Measurements from ENCODE around the gene HMGN4.
"Not testable (repeated sequence)": the region's sequence is repeated elsewhere in the genome, so short reads cannot be mapped to it uniquely, and the experiment has no call there.

Gene HMGN4

DNA sequence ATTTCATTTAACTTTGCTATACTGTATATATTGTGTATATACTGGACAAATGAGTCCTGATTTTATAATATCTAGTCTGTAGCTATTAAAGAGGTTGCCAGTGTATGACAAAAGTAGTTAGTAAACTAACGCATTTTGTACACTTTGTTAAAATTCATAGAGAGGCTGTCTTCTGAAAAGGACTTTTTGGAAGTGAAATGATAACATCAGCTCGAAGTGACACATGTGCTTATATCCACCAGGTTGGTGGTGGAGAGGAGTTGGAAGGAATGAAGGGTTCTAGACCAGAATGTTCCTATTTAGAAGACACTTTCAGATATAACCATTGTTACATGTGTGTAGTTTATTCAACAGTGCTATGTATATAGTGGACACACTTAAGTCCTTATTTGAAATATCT lies 13.9 kb upstream of the HMGN4 start:
- not testable (repeated sequence) for DNase-seq

DNA sequence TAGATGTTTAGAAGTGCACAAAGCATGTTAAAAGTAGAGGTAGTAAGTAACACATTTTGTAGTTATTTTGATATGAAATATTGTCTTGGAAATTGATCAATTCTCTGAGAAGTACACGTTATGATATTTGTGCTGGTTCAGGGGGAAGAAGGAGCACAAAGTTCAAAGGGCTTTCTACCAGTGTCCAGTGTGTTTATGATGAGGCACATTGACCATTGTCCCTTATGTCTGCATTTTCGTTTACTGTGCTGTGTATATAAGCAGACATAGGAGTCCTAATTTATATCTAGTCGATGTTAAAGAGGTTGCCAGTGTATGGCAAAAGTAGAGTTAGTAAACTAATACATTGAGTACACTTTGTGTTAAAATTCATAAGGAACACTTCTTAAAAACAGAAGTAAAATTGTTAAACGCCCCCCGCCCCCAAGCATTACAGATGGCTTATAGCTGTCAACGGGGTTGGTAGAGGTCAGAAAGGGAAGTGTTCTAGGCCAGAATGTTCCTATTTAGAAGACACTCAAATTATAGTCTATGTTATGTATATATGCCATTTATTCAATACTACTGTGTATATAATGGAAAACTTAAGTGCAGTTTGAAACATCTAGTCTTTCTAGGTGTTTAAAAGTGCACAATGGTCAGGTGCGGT lies 13.3 kb upstream of the HMGN4 start:
- no peak for DNase-seq

DNA sequence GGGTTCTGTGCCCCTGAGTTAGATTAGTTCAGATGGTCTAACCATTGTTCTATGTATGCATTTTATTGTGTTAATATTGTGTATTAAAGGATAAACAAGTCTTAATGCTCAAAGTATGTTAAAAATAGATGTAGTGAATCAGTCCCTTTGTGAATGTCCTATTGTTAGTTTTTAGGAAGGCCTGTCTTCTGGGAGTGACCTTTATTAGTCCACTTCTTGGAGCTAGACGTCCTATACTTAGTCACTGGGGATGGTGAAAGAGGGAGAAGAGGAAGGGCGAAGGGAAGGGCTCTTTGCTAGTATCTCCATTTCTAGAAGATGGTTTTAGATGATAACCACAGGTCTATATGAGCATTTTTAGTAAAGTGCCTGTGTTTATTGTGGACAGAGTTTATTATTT lies 12.3 kb upstream of the HMGN4 start:
- DNase-seq = no peak

DNA sequence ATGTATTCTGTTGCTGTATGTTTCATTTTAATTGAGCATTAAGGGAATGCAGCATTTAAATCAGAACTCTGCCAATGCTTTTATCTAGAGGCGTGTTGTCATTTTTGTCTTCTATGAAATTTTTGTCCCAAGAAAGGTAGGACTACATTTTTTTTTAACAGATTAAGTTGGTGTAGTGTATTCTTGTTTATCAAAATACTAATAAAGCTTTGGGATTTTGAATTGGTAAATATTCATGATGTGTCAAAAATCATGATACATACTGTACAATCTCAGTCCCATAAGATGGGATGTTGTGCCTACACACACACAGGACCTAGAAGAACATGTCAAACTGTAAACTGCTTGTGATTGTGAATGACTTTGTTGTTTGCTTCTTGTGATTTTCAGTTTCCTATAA lies 11.2 kb upstream of the HMGN4 start:
- no peak for DNase-seq

DNA sequence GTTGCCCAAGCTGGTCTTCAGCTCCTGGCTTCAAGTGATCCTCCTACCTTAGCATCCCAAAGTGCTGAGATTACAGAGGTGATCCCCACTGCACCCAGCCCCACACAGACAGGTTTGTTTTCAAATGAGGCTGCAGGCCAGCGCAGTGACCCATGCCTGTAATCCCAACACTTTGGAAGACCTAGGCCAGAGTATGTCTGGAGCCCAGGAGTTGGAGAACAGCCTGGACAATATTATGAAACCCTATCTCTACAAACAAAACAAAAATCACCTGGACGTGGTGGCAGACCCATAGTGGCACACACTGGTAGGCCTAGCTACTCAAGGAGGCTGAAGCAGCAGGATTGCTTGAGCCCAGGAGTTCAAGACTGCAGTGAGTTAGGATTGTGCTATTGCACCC lies 8.0 kb upstream of the HMGN4 start:
- DNase-seq = no peak

GRCh38 chr6:26531897-26532296 lies 6.3 kb upstream of the HMGN4 start:
- DNase-seq = no peak

- DNase-seq = peak; percentile 94
Measured at GRCh38 chr6:26532699-26533531, 5.3 kb upstream of the HMGN4 start.

- DNase-seq = no peak
Measured at GRCh38 chr6:26533532-26533931, 4.6 kb upstream of the HMGN4 start.

GRCh38 chr6:26534681-26535465 lies 3.3 kb upstream of the HMGN4 start:
- no peak for DNase-seq

DNA sequence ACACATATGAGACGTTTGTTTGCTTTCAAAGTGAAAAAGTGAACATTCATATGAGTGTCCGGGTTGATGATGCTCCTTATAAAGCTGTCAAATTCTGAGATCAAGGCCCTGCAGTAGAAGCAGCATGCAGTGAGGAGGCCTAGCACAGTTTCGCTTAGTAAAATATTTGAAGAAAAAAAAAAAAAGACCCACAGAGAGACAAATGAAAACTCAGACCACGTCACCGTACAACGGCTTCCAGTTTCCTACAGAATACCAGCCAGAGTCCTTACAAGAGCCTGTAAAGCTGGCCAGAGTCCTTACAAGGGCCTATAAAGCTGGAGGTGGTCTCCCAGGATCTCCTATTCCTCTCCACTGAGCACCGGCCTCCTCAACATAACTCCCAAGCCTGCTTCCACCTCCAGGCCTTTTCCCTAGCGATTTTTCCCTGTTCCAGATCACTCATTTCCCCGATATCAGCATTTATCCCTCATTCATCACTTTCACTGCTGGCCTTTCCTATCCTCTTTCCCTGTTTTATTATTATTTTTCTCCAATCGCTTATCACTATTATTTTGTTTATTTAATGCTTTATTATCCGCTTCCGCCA lies 1.5 kb upstream of the HMGN4 start:
- peak; percentile 54 for DNase-seq

DNA sequence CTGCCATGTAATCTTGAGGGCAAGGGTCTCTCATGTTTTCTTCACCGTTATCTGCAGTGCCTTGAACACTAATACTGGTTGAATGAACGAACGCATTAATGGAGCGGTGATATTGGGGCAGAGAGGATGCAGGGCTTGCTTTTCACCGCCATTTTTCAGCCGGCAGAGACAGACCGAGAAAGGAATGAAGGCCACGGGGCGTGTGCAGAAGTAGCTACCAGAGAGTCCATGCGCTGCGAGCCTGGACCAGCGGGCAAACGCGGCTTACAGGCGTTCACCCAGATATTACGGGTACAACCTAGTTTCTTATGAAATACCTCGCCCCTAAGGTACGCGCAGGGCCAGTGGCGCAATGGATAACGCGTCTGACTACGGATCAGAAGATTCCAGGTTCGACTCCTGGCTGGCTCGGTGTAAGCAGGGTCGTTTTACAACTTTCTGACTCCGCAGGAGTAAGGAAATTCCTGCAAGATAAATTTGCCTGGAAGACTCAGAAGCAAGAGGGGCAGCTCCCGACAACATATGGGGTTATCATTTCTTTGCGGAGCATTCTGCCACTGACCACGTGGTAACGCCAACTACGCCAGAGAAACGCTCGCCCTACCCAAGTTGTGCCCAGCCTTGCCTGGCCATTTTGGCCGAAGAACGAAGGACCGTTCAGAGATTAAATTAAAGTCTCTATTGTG lies 863 bp upstream of the HMGN4 start:
- DNase-seq = peak; percentile 93

DNA sequence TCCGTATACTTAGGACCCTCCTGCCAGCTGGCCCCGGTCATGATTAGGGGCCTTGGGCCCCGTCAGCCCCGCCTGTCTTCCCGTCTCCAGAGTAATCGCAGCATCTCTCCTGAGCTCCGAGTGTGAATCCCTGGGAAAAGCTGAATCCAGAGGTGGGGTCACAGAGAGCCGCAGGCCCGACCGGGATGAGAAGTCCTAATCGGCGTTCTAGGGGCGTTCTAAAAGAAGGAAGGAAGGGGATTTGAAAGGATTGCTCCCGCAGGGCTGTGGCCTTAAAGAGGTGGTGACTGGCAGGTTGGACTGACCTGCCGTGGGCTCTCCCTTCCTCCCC lies 371 bp downstream of the HMGN4 start:
- no peak for DNase-seq

DNA sequence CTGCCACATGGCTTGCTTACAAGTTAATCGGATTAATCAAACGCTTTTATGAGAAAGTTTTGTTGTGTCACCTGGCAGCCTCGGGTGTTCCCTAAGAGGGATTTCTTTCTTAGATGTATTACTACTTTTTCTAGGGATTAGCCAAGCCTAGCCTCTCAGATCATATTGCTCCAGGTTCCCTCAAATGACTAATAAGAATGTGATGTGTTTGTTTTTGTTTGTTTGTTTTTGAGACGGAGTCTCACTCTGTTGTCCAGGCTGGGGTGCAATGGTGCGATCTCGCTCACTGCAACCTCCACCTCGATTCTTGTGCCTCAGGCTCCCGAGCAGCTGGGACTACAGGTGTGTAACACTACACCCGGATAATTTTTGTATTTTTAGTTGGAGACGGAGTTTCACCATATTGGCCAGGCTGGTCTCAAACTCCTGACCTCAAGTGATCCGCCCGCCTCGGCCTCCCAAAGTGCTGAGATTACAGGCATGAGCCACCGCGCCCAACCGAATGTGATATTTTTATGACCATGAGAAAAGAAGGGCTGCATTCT lies 977 bp downstream of the HMGN4 start:
- no peak for DNase-seq

GRCh38 chr6:26541579-26541978 lies 3.4 kb downstream of the HMGN4 start:
- DNase-seq = no peak

DNA sequence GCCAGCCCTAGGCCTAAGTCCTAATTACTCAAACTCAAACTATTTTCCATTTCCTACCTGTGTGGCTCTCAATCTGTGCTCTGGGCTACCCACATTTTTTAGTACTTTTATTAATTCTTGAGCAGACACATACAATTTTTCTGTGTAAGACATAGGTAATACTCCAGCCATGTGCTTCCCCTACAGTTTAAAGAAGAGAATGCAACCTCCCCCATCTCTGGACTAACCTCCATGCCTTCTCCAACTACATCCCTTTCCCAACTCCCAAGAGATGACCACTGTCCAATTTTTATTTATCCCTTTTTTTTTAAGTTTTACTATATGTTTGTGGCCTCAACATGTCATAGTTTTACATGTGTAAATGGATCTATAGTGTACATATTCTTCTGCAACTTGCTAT lies 5.8 kb downstream of the HMGN4 start:
- DNase-seq = no peak

GRCh38 chr6:26544473-26544872 lies 6.3 kb downstream of the HMGN4 start:
- DNase-seq = no peak

- no peak for DNase-seq
Measured at GRCh38 chr6:26545627-26546026, 7.5 kb downstream of the HMGN4 start.

- not testable (repeated sequence) for DNase-seq
Measured at GRCh38 chr6:26547363-26547762, 9.2 kb downstream of the HMGN4 start.

GRCh38 chr6:26550250-26550993 lies 12.3 kb downstream of the HMGN4 start:
- peak; percentile 51 for DNase-seq

DNA sequence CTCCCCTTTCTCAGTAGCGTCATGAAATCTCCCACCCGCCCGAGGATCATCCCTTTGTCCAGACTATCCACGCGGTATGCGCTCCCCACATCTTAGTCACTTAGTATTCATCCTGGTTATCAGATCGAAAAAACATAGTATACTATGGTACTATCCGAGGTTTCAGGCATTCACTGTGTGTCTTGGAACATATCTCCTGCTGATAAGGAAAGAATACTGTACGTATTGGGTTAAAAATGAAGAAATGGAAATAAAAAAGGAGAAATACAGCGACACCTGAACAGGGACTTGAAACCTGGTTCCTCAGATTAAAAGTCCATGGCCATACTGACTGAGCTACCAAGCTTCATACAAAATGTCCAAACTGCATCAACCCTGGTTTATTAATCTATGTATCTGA lies 14.0 kb downstream of the HMGN4 start:
- no peak for DNase-seq

DNA sequence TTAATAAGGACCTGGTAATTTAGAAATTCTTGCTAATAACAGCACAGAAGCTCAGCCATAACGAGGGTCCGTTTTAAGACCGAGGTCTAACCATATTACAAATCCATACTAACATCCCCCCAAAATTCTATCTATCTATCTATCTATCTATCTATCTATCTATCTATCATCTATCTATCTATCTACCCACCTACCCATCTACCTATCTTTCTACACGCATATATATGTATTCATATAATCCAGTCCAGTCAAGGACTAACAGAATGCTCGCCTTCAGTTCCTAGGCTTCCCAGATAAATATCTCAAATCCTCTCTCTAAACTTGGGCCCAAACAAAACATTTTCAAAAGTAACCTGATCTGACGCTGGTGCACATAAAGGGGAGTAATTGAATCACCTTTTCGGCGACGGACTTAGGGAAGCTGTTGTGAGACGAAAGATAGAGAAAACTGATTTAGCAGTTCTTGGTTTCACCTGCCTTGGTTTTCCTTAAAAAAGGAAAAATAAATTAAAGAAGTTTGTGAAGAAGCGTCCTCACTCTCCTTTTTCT lies 14.5 kb downstream of the HMGN4 start:
- no peak for DNase-seq

DNA sequence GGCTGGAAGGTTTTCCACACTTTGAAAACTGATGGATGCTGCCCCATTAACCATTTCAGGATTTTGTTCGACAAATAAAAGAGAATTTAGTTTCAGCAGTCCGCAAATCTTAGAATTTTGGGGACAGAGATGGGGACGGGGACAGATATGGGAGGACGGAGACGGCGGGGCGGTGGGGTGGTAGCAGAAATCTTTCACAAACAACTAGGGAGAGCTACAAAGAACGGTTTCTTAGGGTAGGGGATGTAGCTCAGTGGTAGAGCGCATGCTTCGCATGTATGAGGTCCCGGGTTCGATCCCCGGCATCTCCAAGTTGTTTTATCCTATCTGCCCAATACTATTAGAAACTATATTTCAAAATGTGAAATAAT lies 15.1 kb downstream of the HMGN4 start:
- DNase-seq = peak; percentile 81

Measured in stimulated activated CD4-positive, alpha-beta T cell treated with anti-CD3 and anti-CD28 coated beads, Interleukin-1b, Interleukin-23, amount 100 ng/mL, for 48 hours (primary cell).